Cardiac muscle cell (in vitro differentiated cells and primary cell): ENCODE data around the gene TRIML2. TPM values are rescaled to one million over a fixed set of nuclear protein-coding genes. Genes with fewer than 3 reads are reported as not detected.
"Not testable (repeated sequence)": the region's sequence is repeated elsewhere in the genome, so short reads cannot be mapped to it uniquely, and the experiment has no call there.

Source experiments
- DNase-seq, 2 donors: peaks; one replicate each; pipeline versions ENCODE4 v3.0.0 to v3.0.0-alpha.2; 2010 to 2017; ENCODE audit warnings: low read depth in 1 of 2, low spot score in 1 of 2
- H3K27ac ChIP-seq: fragments of 200-600 bp; sonication (generic); 2 replicates; pipeline ENCODE4 v1.5.1; 2016
- H3K27me3 ChIP-seq: fragments of 200-600 bp; sonication (generic); 2 replicates; pipeline ENCODE4 v1.6.0; 2016; ENCODE audit warnings: control low read depth
- H3K36me3 ChIP-seq: fragments of 200-600 bp; sonication (generic); 2 replicates; pipeline ENCODE4 v1.5.1; 2016; ENCODE audit warnings: control low read depth
- H3K4me1 ChIP-seq: fragments of 200-600 bp; sonication (generic); 2 replicates; pipeline ENCODE4 v1.8.1; 2017; ENCODE audit warnings: low read depth, mild to moderate bottlenecking, mixed run types
- H3K4me3 ChIP-seq: fragments of 200-600 bp; sonication (generic); 2 replicates; pipeline ENCODE4 v1.5.1; 2016; ENCODE audit warnings: mild to moderate bottlenecking
- H3K9me3 ChIP-seq: fragments of 200-600 bp; sonication (generic); 2 replicates; pipeline ENCODE4 v1.5.1; 2017; ENCODE audit warnings: low read depth, mild to moderate bottlenecking, control low read depth
- CTCF ChIP-seq: IDR thresholded peaks from 2 replicates; pipeline ENCODE4 v1.5.1; 2012; ENCODE audit warnings: low read depth, mild to moderate bottlenecking, low read length
- polyA plus RNA-seq: library from polyadenylated mRNA; unstranded; fragments of >200 nt; fragmentation: Nextera tagmentation; extraction: Ambion mirVana; gene quantifications from 2 replicates; pipeline ENCODE4 v1.2.1, GENCODE V29; 2016
- total RNA-seq: library from RNA; depleted of rRNA; stranded (reverse); fragments of >200 nt; gene quantifications from 2 replicates; pipeline ENCODE4 v1.2.3, GENCODE V29; 2016

Gene TRIML2
- total and polyA plus RNA-seq, 2 experiments from 2014 or later, result not detected

GRCh38 chr4:188061083-188061482 is 48.3 kb downstream of the TRIML2 start:
- no peak overlapping the region for H3K27ac ChIP-seq
- no peak overlapping the region for H3K4me3 ChIP-seq
- no peaks in the 10 kb centered on the region for H3K4me1 ChIP-seq
- no peak for TF ChIP-seq CTCF
- H3K9me3 ChIP-seq, result no peaks in the 10 kb centered on the region
- no peaks in the 10 kb centered on the region for H3K27me3 ChIP-seq
- DNase-seq, result no peak
- no peaks in the 10 kb centered on the region for H3K36me3 ChIP-seq

- no peaks in the 10 kb centered on the region for H3K4me1 ChIP-seq
- H3K9me3 ChIP-seq, result no peaks in the 10 kb centered on the region
- no peak for DNase-seq
- no peak overlapping the region for H3K4me3 ChIP-seq
- H3K27me3 ChIP-seq, result no peaks in the 10 kb centered on the region
- no peak overlapping the region for H3K27ac ChIP-seq
- H3K36me3 ChIP-seq, result no peaks in the 10 kb centered on the region
- TF ChIP-seq CTCF, result no peak
Measured at GRCh38 chr4:188053302-188053701, 56.1 kb downstream of the TRIML2 start.

GRCh38 chr4:188046657-188047056 is 62.7 kb downstream of the TRIML2 start:
- DNase-seq, result no peak
- Histone ChIP-seq H3K27me3 (no peaks in the 10 kb centered on the region), H3K36me3 (no peaks in the 10 kb centered on the region), H3K4me3 (no peak overlapping the region), H3K9me3 (no peaks in the 10 kb centered on the region), H3K4me1 (no peaks in the 10 kb centered on the region), H3K27ac (no peak overlapping the region)
- TF ChIP-seq CTCF, result no peak

GRCh38 chr4:188045461-188045860 is 63.9 kb downstream of the TRIML2 start:
- not testable (repeated sequence) for H3K9me3 ChIP-seq, DNase-seq, H3K36me3 ChIP-seq, H3K4me3 ChIP-seq, H3K4me1 ChIP-seq, H3K27ac ChIP-seq, H3K27me3 ChIP-seq

GRCh38 chr4:188043154-188043553 is 66.2 kb downstream of the TRIML2 start:
- Histone ChIP-seq H3K4me3 (no peak overlapping the region), H3K27me3 (no peaks in the 10 kb centered on the region), H3K36me3 (no peaks in the 10 kb centered on the region), H3K4me1 (no peaks in the 10 kb centered on the region), H3K9me3 (no peaks in the 10 kb centered on the region), H3K27ac (no peak overlapping the region)
- TF ChIP-seq CTCF, result no peak
- DNase-seq, result no peak

GRCh38 chr4:188042191-188042590 is 67.2 kb downstream of the TRIML2 start:
- no peak for TF ChIP-seq CTCF
- Histone ChIP-seq H3K27me3 (no peaks in the 10 kb centered on the region), H3K27ac (no peak overlapping the region), H3K4me1 (no peaks in the 10 kb centered on the region), H3K4me3 (no peak overlapping the region), H3K36me3 (no peaks in the 10 kb centered on the region), H3K9me3 (no peaks in the 10 kb centered on the region)
- no peak for DNase-seq
